ENCODE results near the gene TMEM201.

The TMEM201 gene

GRCh38 chr1:9652379-9653209 lies 63.9 kb downstream of the TMEM201 start:
- DNase-seq (ENCODE audit: low read depth in 1 of 2, low spot score in 1 of 2): peak in 1 of 2 donors; percentile 47

GRCh38 chr1:9653210-9653490 lies 64.4 kb downstream of the TMEM201 start:
- no peak for DNase-seq (ENCODE audit: low read depth in 1 of 2, low spot score in 1 of 2)

GRCh38 chr1:9653491-9654050 lies 64.9 kb downstream of the TMEM201 start:
- no peak for DNase-seq (ENCODE audit: low read depth in 1 of 2, low spot score in 1 of 2)

GRCh38 chr1:9654051-9654833 lies 65.5 kb downstream of the TMEM201 start:
- DNase-seq (ENCODE audit: low read depth in 1 of 2, low spot score in 1 of 2): no peak

- DNase-seq (ENCODE audit: low read depth in 1 of 2, low spot score in 1 of 2): no peak
Observed at GRCh38 chr1:9654834-9655723, 66.4 kb downstream of the TMEM201 start.

- DNase-seq (ENCODE audit: low read depth in 1 of 2, low spot score in 1 of 2): no peak
Observed at GRCh38 chr1:9655836-9656235, 67.1 kb downstream of the TMEM201 start.

GRCh38 chr1:9657521-9658032 lies 68.9 kb downstream of the TMEM201 start:
- no peak for DNase-seq (ENCODE audit: low read depth in 1 of 2, low spot score in 1 of 2)

GRCh38 chr1:9658199-9658598 lies 69.5 kb downstream of the TMEM201 start:
- no peak for DNase-seq (ENCODE audit: low read depth in 1 of 2, low spot score in 1 of 2)

- DNase-seq (ENCODE audit: low read depth in 1 of 2, low spot score in 1 of 2): no peak
Observed at GRCh38 chr1:9659328-9659727, 70.6 kb downstream of the TMEM201 start.

- DNase-seq (ENCODE audit: low read depth in 1 of 2, low spot score in 1 of 2): no peak
Observed at GRCh38 chr1:9663257-9663656, 74.5 kb downstream of the TMEM201 start.
